NCI-H2081 (cell line): Measurements from ENCODE around the gene FAM229B.

ENCODE experiments used
- DNase-seq, 2 experiments: peaks; one replicate each; lab custom pipeline; 2025; lab: John Stamatoyannopoulos, UW

Gene FAM229B

DNA sequence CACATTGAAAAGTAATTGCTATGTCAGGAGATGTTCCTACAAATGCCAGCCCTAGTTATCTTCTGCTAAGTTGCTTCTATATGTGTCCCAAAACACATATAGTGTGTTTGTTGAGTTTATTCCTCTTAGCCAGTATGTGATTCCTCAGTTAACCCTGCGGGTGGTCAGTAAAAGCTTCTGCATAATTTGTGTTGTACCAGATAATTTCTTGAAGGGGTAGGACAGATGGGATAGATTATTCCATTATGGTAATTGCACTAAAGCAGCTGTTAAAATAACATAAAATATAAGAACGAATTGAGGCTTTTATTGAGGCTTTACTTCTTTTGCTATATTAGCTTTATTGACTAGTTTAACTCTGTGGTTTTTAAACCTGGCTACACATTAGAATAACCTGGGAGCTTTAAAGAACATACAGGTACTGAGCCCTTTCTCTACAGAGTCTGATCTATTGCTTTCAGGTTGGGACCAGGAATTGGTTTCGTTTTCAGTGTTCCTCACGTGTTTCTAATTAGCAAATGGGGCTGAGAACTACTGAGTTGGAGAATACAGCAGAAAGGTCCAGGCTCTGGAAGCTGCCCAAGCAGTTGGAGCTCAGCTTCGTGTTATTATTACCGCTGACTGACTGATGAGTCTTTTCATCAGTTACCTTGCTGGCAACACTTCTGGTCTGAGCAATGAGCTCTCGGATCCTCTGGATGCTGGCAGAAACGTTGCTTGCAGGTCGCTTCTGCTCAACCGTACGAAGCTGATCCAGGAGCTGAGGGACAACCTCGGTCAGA lies 56.9 kb downstream of the FAM229B start:
- DNase-seq, result peak; percentile 44 to 81

- peak; percentile 16 to 49 for DNase-seq
These were observed 57.7 kb downstream of the FAM229B start for GRCh38 chr6:112145080-112145573.

- DNase-seq, result no peak
These were observed 60.7 kb downstream of the FAM229B start for GRCh38 chr6:112148103-112148502.

GRCh38 chr6:112149236-112149635 lies 61.8 kb downstream of the FAM229B start:
- no peak for DNase-seq

DNA sequence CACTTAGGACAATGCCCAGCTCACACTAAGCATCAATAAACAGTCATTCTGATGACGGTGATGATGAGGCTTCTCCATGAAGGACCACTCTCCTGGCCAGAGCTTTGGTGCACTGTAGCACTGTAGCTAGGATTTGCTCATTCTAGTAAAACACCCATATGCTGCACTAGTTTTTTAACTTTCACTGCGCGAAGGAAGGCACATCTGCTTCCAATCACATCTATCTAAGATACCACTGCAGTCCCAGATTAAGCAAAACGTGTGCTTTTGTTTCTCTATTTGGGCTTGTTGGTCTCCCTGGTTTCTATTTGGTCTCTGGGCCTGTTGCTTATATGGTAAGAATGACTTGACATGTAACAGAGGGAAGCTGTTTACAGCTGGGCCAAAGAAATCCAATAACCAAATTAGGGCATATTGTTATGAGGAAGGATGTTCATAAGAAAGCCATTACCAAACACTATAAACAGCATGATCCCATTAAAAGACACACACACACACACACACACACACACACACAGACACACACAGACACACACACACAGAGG lies 62.4 kb downstream of the FAM229B start:
- no peak for DNase-seq

DNA sequence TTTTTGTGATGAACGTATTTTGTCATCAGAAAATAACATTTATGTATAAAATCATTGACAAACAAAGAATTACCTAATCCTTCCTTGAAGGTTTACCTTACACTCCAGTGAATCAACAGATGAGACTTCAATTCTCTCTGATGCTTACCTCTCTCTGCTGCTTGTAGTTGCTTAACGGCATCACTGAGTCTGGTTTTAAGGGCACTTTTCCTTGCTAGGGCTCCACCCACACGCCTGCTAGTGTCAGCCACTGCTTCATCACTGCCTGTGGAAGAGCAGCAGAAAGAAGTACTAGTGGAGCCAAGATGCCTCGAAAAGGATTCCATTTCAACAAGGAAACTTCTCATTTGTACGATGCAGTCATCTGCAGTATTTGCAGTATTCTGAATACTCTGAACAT lies 63.0 kb downstream of the FAM229B start:
- no peak for DNase-seq
